Pancreas (tissue), 10 donors: Measurements from ENCODE around the gene PTEN. TPM values are rescaled to one million over a fixed set of nuclear protein-coding genes. Genes with fewer than 3 reads are reported as not detected.

ENCODE experiments used
- ATAC-seq, 4 donors: fragments of 200-7000 bp; cut with Tn5 transposase; one replicate each; pipeline versions ENCODE4 v1.8.0 to v1.9.1; 2020; ENCODE audit warnings: mild to moderate bottlenecking in 4 of 4, moderate library complexity in 4 of 4
- DNase-seq, 6 donors: peaks; one replicate each; pipeline ENCODE4 v3.0.0-alpha.2; 2020
- FAIRE-seq: peaks from 2 replicates; lab custom pipeline; 2012; peaks lifted over from hg19 to GRCh38; lab: Jason Lieb, UNC
- H3K27ac ChIP-seq, 4 donors: fragments of 200-600 bp; sonication (generic); 1 replicate in 3 of 4; 2 replicates in 1 of 4; pipeline versions ENCODE4 v1.5.0 to v1.8.0; 2020
- H3K27me3 ChIP-seq, 4 donors: fragments of 200-600 bp; one replicate each; pipeline ENCODE4 v1.8.0; 2021
- H3K36me3 ChIP-seq, 3 donors: fragments of 200-600 bp; sonication (generic) in 1 of 3; one replicate each; pipeline versions ENCODE4 v1.5.0 to v1.8.0; 2020 to 2021
- H3K4me1 ChIP-seq, 3 donors: fragments of 200-600 bp; one replicate each; pipeline ENCODE4 v1.8.0; 2021
- H3K4me3 ChIP-seq, 4 donors: fragments of 200-600 bp; sonication (generic) in 2 of 4; one replicate each; pipeline versions ENCODE4 v1.5.0 to v1.8.0; 2020 to 2021
- H3K9me3 ChIP-seq, 4 donors: fragments of 200-600 bp; one replicate each; pipeline ENCODE4 v1.8.0; 2021
- WGBS, 2 donors: extraction: QIAGEN DNeasy Blood & Tissue Kit; methylation state at CpG; one replicate each; pipeline ENCODE4 v1.1.7; 2013; 5-methylcytosine and 5-hydroxymethylcytosine counted together
- intact Hi-C, 3 donors: fragments of 100-400 bp; cut with DNase I; formaldehyde crosslinking; loops; one replicate each; pipeline versions ENCODE4 v1.11.1 to v1.14.2; 2022
- polyA plus RNA-seq, 2 donors: library from polyadenylated mRNA; stranded (reverse); fragments of 200-250 nt; gene quantifications; one replicate each; pipeline ENCODE4 v1.2.3, GENCODE V29; 2013
- total RNA-seq, 6 donors: library from RNA; stranded (reverse); fragmentation: NEBNext Ultra II Directional in 4 of 6; extraction: Animal tissue kit (Norgen Biotek cat#: 25700) in 4 of 6; gene quantifications; one replicate each; pipeline versions ENCODE4 v1.2.1 to v1.2.4, GENCODE V29; 2021 to 2023
- TF ChIP-seq, protein P1 (sequence below), 4 donors: fragments of 200-600 bp; sonication (generic) in 3 of 4; IDR thresholded peaks; one replicate each; pipeline versions ENCODE4 v1.5.0 to v1.8.0; 2021; ENCODE audit warnings: antibody characterized with exemption in 4 of 4
- donor health status: healthy with polysubstance abuse.
- donor health status: DM: no; HTN: no; CAD: no; lungs with moderate emphysema.
- donor health status: DM: no; HTN: no; CAD: no.
- donor health status: control.
- donor health status: control.
- donor health status: Bipolar disorder and iron deficiency.
- donor health status: DM: yes; HTN: yes; CAD: no.
- donor health status: DM: no; HTN: no; CAD: no.
- donor health status: DM: no; HTN: no; CAD: no.
- donor health status: DM: yes; HTN: yes; CAD: no.

PTEN gene
- total and polyA plus RNA-seq, 8 donors: 19.2 to 64.1 (median 40.4) TPM

- ATAC-seq (peak in 1 of 4 donors; percentile 36), DNase-seq (no peak), FAIRE-seq (no peak)
- intact Hi-C loops: no loop called here
- WGBS, 2 donors: 60 to 64% methylated on average over 3 of the region's 3 CpGs
- TF ChIP-seq, protein P1, sequence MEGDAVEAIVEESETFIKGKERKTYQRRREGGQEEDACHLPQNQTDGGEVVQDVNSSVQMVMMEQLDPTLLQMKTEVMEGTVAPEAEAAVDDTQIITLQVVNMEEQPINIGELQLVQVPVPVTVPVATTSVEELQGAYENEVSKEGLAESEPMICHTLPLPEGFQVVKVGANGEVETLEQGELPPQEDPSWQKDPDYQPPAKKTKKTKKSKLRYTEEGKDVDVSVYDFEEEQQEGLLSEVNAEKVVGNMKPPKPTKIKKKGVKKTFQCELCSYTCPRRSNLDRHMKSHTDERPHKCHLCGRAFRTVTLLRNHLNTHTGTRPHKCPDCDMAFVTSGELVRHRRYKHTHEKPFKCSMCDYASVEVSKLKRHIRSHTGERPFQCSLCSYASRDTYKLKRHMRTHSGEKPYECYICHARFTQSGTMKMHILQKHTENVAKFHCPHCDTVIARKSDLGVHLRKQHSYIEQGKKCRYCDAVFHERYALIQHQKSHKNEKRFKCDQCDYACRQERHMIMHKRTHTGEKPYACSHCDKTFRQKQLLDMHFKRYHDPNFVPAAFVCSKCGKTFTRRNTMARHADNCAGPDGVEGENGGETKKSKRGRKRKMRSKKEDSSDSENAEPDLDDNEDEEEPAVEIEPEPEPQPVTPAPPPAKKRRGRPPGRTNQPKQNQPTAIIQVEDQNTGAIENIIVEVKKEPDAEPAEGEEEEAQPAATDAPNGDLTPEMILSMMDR (IDR thresholded peaks at IDR 0.05): no peak
- Histone ChIP-seq H3K4me1 (peaks cover 24 to 58% (median 33%) of the 10 kb centered on the region in 3 donors), H3K27ac (no peak overlapping the region), H3K36me3 (peaks cover 0 to 3% (median 0%) of the 10 kb centered on the region in 3 donors), H3K27me3 (no peaks in the 10 kb centered on the region), H3K9me3 (no peaks in the 10 kb centered on the region), H3K4me3 (no peak overlapping the region)
These were observed 65.6 kb downstream of the PTEN start for GRCh38 chr10:87928996-87929395.

DNA sequence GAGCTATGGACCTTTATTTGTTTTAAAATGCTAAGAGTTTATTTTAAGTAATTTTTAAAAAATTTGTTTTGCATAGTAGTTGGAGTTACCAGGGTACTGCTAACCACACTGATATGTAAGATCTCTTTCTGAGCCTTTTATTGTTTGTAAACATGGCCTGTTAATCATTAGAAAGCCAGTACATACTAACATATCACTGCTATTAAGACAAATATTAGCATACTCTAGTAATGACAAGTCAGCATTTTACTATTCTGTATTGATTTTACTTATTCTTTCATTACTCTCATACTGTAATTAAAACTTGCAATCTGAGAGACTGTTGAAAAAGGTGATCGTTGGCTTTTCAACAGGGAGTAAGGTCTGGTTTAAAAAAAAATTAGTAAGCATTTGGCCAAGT, 66.7 kb downstream of the PTEN start:
- 20% methylated on average over 1 of the region's 1 CpG for WGBS, 2 donors
- peak in 2 of 4 donors; percentile 55 to 62 for ATAC-seq

GRCh38 chr10:87930934-87931835, 67.8 kb downstream of the PTEN start:
- peaks cover 0 to 17% (median 0%) of the 10 kb centered on the region in 3 donors for H3K36me3 ChIP-seq
- H3K4me3 ChIP-seq: no peak overlapping the region
- H3K27ac ChIP-seq: no peak overlapping the region
- intact Hi-C loops: no loop called here
- TF ChIP-seq, protein P1 (IDR thresholded peaks at IDR 0.05): no peak
- H3K9me3 ChIP-seq: no peaks in the 10 kb centered on the region
- FAIRE-seq: no peak
- DNase-seq: no peak
- H3K4me1 ChIP-seq: peaks cover 24 to 50% (median 25%) of the 10 kb centered on the region in 3 donors
- 83 to 87% methylated on average over 4 of the region's 4 CpGs for WGBS, 2 donors
- no peak for ATAC-seq
- no peaks in the 10 kb centered on the region for H3K27me3 ChIP-seq

More for the DNA sequence above, 66.7 kb downstream of the PTEN start:
- H3K27me3 ChIP-seq: no peaks in the 10 kb centered on the region
- FAIRE-seq: peak; percentile 34
- TF ChIP-seq, protein P1 (IDR thresholded peaks at IDR 0.05): no peak
- no peaks in the 10 kb centered on the region for H3K9me3 ChIP-seq
- intact Hi-C loops: no loop called here
- H3K4me3 ChIP-seq: no peak overlapping the region
- peaks cover 24 to 58% (median 26%) of the 10 kb centered on the region in 3 donors for H3K4me1 ChIP-seq
- no peak for DNase-seq
- no peak overlapping the region for H3K27ac ChIP-seq
- peaks cover 0 to 15% (median 0%) of the 10 kb centered on the region in 3 donors for H3K36me3 ChIP-seq

DNA sequence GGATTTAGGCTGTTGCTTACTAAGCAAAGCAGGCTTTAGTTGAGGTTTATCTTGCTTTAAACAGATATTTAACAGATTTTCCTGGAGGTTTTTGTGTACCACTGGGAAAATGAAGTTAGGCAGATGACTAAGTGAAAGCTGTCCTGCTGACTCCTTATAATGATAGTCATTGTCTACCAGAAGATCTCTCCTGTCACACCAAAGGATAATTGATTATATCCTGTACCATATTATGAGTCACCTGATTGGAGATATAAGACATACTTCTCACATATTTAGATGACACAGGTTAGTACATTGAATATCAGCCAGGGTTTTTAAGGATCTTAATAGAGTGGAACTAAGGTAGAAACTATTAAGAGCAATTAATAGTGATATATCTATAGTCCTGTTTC, 68.4 kb downstream of the PTEN start:
- DNase-seq (no peak), FAIRE-seq (no peak), ATAC-seq (no peak)
- Histone ChIP-seq H3K9me3 (no peaks in the 10 kb centered on the region), H3K4me1 (peaks cover 24 to 43% (median 25%) of the 10 kb centered on the region in 3 donors), H3K36me3 (peaks cover 0 to 17% (median 0%) of the 10 kb centered on the region in 3 donors), H3K27ac (no peak overlapping the region), H3K27me3 (no peaks in the 10 kb centered on the region), H3K4me3 (no peak overlapping the region)
- intact Hi-C loops: no loop called here
- TF ChIP-seq, protein P1 (IDR thresholded peaks at IDR 0.05): no peak
